Activated CD4-positive, alpha-beta T cell treated with anti-CD3 and anti-CD28 coated beads for 36 hours (primary cell): ENCODE measurements around the gene TRIM25. TPM values are rescaled to one million over a fixed set of nuclear protein-coding genes. Genes with fewer than 3 reads are reported as not detected.

Experiments used
- ATAC-seq: fragments of 200-7000 bp; cut with Tn5 transposase; one replicate; pipeline ENCODE4 v1.10.0; 2021; ENCODE audit warnings: mild to moderate bottlenecking, moderate library complexity
- CTCF ChIA-PET: fragments of 350-600 bp; sonication (Branson Sonifier 250); formaldehyde crosslinking; loops from one replicate; lab custom pipeline; 2021; ENCODE audit warnings: antibody characterized with exemption; lab: Charles Lee
- POLR2A ChIA-PET: fragments of 350-600 bp; sonication (Branson Sonifier 250); formaldehyde crosslinking; loops from one replicate; lab custom pipeline; 2021; ENCODE audit warnings: antibody characterized with exemption, inconsistent platforms; lab: Charles Lee
- DNase-seq: peaks from one replicate; pipeline ENCODE4 v3.0.0-alpha.2; 2020
- H3K27ac Mint-ChIP-seq: one replicate; pipeline ENCODE4 v1.8.0; 2021; ENCODE audit warnings: mixed read lengths
- H3K27me3 Mint-ChIP-seq: one replicate; pipeline ENCODE4 v1.8.0; 2021; ENCODE audit warnings: mixed read lengths
- H3K36me3 Mint-ChIP-seq: one replicate; pipeline ENCODE4 v1.8.0; 2021; ENCODE audit warnings: low read depth, mixed read lengths
- H3K4me1 Mint-ChIP-seq: one replicate; pipeline ENCODE4 v1.8.0; 2021; ENCODE audit warnings: mixed read lengths
- H3K4me3 Mint-ChIP-seq: one replicate; pipeline ENCODE4 v1.8.0; 2021; ENCODE audit warnings: mild to moderate bottlenecking, moderate library complexity, mixed read lengths
- H3K9me3 Mint-ChIP-seq: one replicate; pipeline ENCODE4 v1.8.0; 2021; ENCODE audit warnings: low read depth, mixed read lengths
- intact Hi-C, 2 experiments: fragments of 100-400 bp; cut with DNase I in 1 of 2; cut with micrococcal nuclease in 1 of 2; formaldehyde crosslinking; loops; one replicate each; pipeline versions ENCODE4 v1.14.2 to v1.15.1; 2022 to 2024; cut with DNase I, micrococcal nuclease
- total RNA-seq, 2 experiments: library from RNA; stranded (reverse); gene quantifications; one replicate each; pipeline ENCODE4 v1.2.3, GENCODE V29; 2021

Gene TRIM25, protein sequence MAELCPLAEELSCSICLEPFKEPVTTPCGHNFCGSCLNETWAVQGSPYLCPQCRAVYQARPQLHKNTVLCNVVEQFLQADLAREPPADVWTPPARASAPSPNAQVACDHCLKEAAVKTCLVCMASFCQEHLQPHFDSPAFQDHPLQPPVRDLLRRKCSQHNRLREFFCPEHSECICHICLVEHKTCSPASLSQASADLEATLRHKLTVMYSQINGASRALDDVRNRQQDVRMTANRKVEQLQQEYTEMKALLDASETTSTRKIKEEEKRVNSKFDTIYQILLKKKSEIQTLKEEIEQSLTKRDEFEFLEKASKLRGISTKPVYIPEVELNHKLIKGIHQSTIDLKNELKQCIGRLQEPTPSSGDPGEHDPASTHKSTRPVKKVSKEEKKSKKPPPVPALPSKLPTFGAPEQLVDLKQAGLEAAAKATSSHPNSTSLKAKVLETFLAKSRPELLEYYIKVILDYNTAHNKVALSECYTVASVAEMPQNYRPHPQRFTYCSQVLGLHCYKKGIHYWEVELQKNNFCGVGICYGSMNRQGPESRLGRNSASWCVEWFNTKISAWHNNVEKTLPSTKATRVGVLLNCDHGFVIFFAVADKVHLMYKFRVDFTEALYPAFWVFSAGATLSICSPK
- 100 to 1,000 TPM; 173 to 241 TPM for total RNA-seq

DNA sequence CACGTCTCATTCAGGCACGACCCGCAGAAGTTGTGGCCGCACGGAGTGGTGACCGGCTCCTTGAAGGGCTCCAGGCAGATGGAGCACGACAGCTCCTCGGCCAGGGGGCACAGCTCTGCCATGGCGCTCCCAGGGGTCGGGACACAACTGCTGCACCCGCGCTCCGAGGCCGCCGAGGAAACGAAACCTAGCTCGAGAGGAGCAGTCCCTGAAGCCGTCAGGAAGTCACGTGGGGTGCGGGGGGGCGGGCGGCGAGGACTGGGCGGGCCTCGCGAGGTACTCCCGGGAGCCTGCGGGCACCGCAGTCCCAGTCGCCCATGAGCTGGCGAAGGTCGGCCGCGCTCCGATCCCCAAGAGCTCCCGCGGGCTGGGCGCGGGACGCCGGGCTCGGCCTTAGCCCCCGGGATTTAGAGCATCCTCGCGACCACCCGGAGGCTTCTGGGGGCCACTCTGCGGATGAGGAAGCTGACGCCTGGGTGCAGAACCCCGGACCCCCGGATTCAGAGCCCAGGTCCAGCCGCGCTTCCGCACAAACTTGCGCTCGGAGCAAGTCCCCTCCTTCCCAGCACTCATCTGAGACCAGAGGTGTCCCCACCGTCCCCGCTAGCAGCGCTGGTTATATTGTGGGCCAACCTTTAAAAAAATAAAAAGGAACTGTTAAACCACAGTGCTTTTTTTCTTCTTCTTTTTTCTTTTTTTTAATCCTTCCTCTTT is at the start of gene TRIM25:
Gene TRIM25 (minus strand): TSS at position 183 of the 714 bp plus-strand sequence. CDS start 61 bp downstream, at position 122.
- Mint-ChIP-seq H3K4me1 (peaks cover 61% of the 10 kb centered on the region), H3K4me3 (peak within 1 kb of the TSS; percentile 90), H3K27me3 (no peaks in the 10 kb centered on the region), H3K36me3 (peaks cover 42% of the 10 kb centered on the region), H3K9me3 (peaks cover 7% of the 10 kb centered on the region), H3K27ac (peak within 1 kb of the TSS; percentile 95)
- ChIA-PET CTCF (interaction anchor here (0.5 to 1.5 kb wide), 7 partner anchors 9 to 79 kb away, joined by 3 to 6 read pairs (median 5); no protein-coding TSS in a partner anchor), POLR2A (interaction anchor here (0.8 to 1.4 kb wide), 4 partner anchors 9 to 127 kb away, joined by 3 to 6 read pairs (median 4); no protein-coding TSS in a partner anchor)
- DNase-seq (peak; percentile 97), ATAC-seq (peak; percentile 66)
- intact Hi-C loops, result loop anchor here in 1 of 2 experiments (1.0 to 5.0 kb wide), 5 partner anchors 26 to 322 kb away; partner anchors contain the start of genes COIL, DGKE, NOG and SCPEP1

DNA sequence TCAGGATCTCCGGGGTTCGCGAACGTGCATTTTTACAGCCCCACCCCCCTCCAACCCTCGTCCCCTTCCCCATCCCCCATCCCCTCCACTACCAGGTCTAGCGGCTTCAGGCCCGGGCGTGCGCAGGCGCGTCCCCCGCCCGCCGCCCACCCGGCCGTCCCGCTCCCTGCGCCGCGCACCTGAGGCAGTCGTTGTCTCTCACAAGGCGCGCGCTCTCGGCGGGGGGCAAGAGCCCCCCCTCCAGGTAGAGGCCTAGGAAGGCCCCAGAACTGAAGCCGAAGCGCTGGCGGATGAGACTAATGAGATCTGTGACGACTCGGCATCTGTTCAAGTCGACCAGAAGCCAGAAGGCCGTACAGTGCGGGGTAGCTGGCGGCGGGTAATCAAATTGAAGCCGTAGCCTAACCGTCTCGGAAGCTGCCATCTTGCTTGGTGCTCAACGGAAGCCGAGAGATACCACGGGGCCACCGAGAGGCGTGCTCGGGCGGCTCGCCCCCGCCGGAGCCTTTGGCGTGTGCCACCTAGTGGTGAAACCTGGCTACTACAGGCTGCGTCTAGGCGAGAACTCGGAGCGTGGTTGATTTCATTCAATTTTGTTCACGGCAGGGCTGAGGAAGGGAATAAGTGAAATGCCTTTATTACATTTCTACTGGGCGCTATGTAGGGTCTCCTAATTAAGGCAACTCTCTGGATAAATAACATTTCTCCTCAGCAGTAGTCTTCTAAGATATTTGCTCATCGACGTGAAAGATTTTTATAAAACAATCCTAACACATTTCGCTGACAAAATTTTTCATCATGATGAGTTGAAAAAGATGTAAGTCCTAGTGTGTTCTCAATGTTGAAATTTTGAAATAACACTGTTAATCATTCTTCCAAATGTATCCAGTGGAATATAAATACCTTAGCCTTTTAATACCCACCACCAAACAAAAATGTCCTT is 47.0 kb upstream of the TRIM25 start, which contains the start of gene COIL:
Gene COIL (minus strand): TSS at position 455 of the 943 bp plus-strand sequence. CDS start 31 bp downstream, at position 424.
- DNase-seq, result peak; percentile 97
- Mint-ChIP-seq H3K27ac (peak within 1 kb of the TSS; percentile 81), H3K4me3 (peak within 1 kb of the TSS; percentile 78), H3K36me3 (peaks cover 2% of the 10 kb centered on the region), H3K9me3 (no peaks in the 10 kb centered on the region), H3K27me3 (no peaks in the 10 kb centered on the region), H3K4me1 (peaks cover 23% of the 10 kb centered on the region)
- ChIA-PET CTCF (interaction anchor here (0.6 to 1.9 kb wide), 10 partner anchors 8 to 124 kb away, joined by 3 to 16 read pairs (median 4); no protein-coding TSS in a partner anchor), POLR2A (interaction anchor here (0.5 to 1.9 kb wide), 3 partner anchors 18 to 127 kb away, joined by 3 to 6 read pairs (median 3); partner anchors contain the start of genes C17orf67, DGKE and SCPEP1)
- intact Hi-C loops, result loop anchor here (1.0 to 5.0 kb wide), 9 partner anchors 17 to 369 kb away; partner anchors contain the start of genes C17orf67 (in 2 of the 2), SCPEP1 (in 2 of the 2), AKAP1 (in 1 of the 2) and DGKE (in 1 of the 2)
- peak; percentile 98 for ATAC-seq

DNA sequence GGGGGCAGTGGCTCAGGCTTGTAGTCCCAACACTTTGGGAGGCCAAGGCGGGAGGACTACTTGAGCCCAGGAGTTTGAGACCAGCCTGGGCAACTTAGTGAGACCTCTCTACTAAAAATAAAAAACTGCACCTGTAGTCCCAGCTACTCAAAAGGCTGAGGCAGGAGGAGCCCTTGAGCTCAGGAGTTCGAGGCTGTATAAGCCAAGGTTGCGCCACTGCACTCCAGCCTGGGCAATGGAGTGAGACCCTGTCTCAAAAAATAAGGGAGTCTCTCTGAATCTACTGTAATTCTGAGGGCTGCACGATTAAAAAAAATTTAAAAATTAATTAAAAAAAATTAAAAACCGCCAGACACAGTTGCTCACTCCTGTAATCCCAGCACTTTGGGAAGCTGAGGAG is 43.1 kb upstream of the TRIM25 start:
- ChIA-PET CTCF (interaction anchor here (1.0 kb wide), 1 partner anchor 362 kb away, joined by 6 read pairs; no protein-coding TSS in a partner anchor), POLR2A (no interaction called here)
- no peak for DNase-seq
- ATAC-seq, result no peak
- H3K27ac Mint-ChIP-seq, result no peak overlapping the region
- no peaks in the 10 kb centered on the region for H3K9me3 Mint-ChIP-seq
- peaks cover 2% of the 10 kb centered on the region for H3K36me3 Mint-ChIP-seq
- H3K27me3 Mint-ChIP-seq, result no peaks in the 10 kb centered on the region
- intact Hi-C loops, result no loop called here
- no peak overlapping the region for H3K4me3 Mint-ChIP-seq
- H3K4me1 Mint-ChIP-seq, result peaks cover 23% of the 10 kb centered on the region

DNA sequence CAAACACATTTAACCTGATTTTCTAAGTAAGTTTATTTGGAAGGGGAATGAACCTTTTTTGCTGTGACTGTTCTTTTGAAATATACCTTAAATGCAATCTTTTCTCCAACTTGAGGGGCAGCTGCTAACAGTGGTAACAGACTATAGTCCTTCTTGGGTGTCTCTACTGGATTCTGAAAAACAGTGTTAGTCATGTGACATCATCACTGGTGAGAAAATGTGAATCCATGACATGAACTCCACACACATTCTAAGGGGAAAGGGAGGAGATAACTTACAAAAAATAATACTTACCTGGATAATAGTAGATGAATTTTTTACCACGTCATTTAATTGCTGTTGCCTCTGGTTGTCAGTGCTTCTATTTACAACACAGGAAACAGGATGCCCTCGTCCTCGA is 35.7 kb upstream of the TRIM25 start:
- H3K36me3 Mint-ChIP-seq, result peaks cover 29% of the 10 kb centered on the region
- ChIA-PET POLR2A (no interaction called here), CTCF (interaction anchor here (1.1 to 1.2 kb wide), 3 partner anchors 9 to 130 kb away, joined by 3 to 4 read pairs (median 3); no protein-coding TSS in a partner anchor)
- no peak overlapping the region for H3K4me3 Mint-ChIP-seq
- no peaks in the 10 kb centered on the region for H3K4me1 Mint-ChIP-seq
- no peaks in the 10 kb centered on the region for H3K9me3 Mint-ChIP-seq
- intact Hi-C loops, result no loop called here
- DNase-seq (no peak), ATAC-seq (no peak)
- peak overlapping the region; percentile 5 for H3K27ac Mint-ChIP-seq
- no peaks in the 10 kb centered on the region for H3K27me3 Mint-ChIP-seq

DNA sequence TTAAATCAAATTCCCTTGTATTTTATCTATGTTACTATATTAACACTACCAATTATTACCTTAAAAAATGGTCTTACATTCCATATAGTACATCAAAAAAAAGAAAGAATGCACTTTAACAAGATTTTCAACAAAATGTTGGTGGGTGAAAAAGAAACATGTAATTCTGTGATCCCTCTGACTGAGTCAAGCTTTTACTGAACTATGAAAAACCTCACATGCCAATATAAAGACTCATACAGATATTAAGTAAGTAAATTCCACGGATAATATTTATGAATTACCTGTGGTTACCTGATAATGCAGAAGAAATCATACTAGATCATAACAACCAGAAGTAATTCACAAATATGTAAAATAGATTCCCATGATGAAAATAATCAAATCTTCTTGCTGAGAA is 34.6 kb upstream of the TRIM25 start:
- CTCF ChIA-PET, result interaction anchor here (1.1 to 1.2 kb wide), 2 partner anchors 8 to 9 kb away, joined by 3 to 4 read pairs; no protein-coding TSS in a partner anchor
- DNase-seq, result no peak
- Mint-ChIP-seq H3K36me3 (peaks cover 35% of the 10 kb centered on the region), H3K4me3 (no peak overlapping the region), H3K27ac (no peak overlapping the region), H3K4me1 (peaks cover 6% of the 10 kb centered on the region), H3K27me3 (no peaks in the 10 kb centered on the region), H3K9me3 (no peaks in the 10 kb centered on the region)
- ATAC-seq, result no peak
- POLR2A ChIA-PET, result no interaction called here
- intact Hi-C loops, result no loop called here

DNA sequence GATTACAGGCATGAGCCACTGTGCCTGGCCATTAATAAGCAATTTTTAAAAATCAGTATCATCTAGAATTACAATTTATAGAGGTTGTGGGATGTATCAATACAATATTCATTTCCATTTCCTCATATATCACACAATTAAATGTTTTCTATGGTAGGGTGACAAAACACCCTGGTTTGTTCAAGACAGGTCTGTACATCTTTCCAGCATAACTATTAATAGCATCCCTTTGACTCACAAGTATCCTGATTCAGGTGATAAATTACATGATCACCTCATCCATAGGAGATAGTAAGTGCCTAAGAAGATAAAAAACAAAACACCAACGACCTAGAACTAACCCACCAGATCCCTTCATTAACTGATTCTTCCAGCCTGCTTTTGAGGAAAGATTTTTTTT is 33.9 kb upstream of the TRIM25 start:
- H3K4me1 Mint-ChIP-seq, result peaks cover 9% of the 10 kb centered on the region
- peaks cover 41% of the 10 kb centered on the region for H3K36me3 Mint-ChIP-seq
- no peak overlapping the region for H3K27ac Mint-ChIP-seq
- ATAC-seq (no peak), DNase-seq (no peak)
- no peak overlapping the region for H3K4me3 Mint-ChIP-seq
- intact Hi-C loops, result no loop called here
- no peaks in the 10 kb centered on the region for H3K27me3 Mint-ChIP-seq
- H3K9me3 Mint-ChIP-seq, result no peaks in the 10 kb centered on the region
- ChIA-PET POLR2A (no interaction called here), CTCF (no interaction called here)

DNA sequence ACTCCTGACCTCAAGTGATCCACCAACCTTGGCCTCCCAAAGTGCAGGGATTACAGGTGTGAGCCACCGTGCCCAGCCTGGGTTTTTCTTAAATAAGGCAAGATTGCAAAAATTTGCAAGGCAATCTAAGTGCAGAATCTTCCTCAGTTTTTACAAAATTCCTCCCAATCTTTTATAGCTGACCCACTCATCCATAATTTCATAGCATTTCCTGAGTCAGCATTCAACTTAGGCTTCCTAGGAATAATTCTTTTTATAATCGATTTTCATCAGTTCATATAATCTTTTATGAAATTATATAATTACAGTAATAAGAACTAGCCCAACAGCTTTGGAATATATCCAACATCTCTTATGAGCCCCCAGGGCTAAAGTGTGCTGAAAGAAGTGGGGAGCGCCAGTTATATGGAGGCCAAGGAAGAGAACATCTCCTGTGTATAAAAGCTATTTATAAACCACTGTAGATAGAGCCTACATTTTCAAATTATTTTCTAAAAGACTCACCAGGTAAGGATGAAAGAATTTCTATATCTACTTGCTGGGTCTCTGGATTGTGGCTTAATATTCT is 32.2 kb upstream of the TRIM25 start:
- no peaks in the 10 kb centered on the region for H3K9me3 Mint-ChIP-seq
- H3K27ac Mint-ChIP-seq, result no peak overlapping the region
- H3K4me1 Mint-ChIP-seq, result peaks cover 9% of the 10 kb centered on the region
- intact Hi-C loops, result no loop called here
- no peak overlapping the region for H3K4me3 Mint-ChIP-seq
- no peaks in the 10 kb centered on the region for H3K27me3 Mint-ChIP-seq
- ATAC-seq, result no peak
- no peak for DNase-seq
- peaks cover 53% of the 10 kb centered on the region for H3K36me3 Mint-ChIP-seq
- ChIA-PET POLR2A (no interaction called here), CTCF (interaction anchor here (0.8 to 1.0 kb wide), 2 partner anchors 15 to 55 kb away, joined by 3 read pairs; partner anchors contain the start of gene COIL)

DNA sequence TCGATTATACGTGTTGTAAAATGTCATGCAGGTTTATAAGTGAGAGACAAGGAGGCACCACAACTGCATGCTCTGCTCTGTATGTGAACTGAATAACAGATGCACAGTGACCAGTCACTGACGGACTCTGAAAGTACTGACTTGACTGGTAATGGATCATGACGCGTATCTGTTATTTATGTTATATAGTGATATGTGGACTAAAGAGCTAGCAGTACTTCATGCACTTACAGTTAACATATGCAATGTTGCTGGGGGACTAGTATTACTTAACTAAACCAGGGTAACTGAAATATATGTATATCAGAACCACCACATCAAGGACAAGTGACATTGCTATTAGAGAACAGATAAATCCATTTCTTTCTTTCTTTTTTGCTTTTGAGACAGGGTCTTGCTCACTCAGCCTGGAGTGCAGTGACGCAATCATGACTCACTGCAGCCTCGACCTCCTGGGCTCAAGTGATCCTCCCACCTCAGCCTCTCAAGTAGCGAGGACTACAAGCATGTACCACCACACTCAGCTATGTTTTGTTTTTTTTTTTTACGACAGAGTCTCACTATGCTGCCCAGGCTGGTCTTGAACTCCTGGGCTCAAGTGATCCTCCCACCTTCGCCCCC is 29.8 kb upstream of the TRIM25 start:
- no peaks in the 10 kb centered on the region for H3K9me3 Mint-ChIP-seq
- H3K27me3 Mint-ChIP-seq, result no peaks in the 10 kb centered on the region
- peaks cover 9% of the 10 kb centered on the region for H3K4me1 Mint-ChIP-seq
- H3K4me3 Mint-ChIP-seq, result no peak overlapping the region
- intact Hi-C loops, result no loop called here
- peak; percentile 69 for ATAC-seq
- H3K27ac Mint-ChIP-seq, result peak overlapping the region; percentile 37
- CTCF ChIA-PET, result interaction anchor here (1.2 to 2.9 kb wide), 4 partner anchors 11 to 124 kb away, joined by 3 to 7 read pairs (median 4); no protein-coding TSS in a partner anchor
- H3K36me3 Mint-ChIP-seq, result peaks cover 48% of the 10 kb centered on the region
- POLR2A ChIA-PET, result interaction anchor here (0.8 to 1.2 kb wide), 2 partner anchors 8 to 109 kb away, joined by 3 read pairs; no protein-coding TSS in a partner anchor
- peak; percentile 51 for DNase-seq

DNA sequence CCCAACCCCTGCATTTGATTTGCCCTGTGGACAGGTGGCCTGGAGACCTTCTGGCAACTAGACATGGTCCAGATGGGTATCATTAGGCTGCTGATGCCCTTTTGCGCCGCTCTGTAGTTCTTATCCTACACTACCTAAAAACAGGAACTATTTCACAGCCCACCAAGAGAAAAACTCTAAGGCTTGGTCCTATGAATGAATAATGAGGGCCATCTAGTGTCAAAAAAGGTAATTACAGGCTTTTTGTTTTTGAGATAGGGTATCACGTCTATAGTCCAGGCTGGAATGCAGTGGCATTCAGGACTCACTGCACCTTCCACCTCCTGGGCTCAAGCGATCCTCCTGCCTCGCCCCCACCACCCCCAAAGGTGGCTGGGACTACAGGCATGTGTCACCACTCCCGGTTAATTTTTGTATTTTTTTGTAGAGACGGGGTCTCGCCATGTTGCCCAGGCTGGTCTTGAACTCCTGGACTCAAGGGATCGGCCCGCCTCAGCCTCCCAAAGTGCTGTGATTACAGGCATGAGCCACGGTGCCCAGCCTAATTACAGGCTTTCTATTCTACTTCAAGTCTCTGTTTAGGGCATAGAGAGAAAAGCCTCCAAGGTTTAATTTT is 26.1 kb upstream of the TRIM25 start:
- no peaks in the 10 kb centered on the region for H3K9me3 Mint-ChIP-seq
- no peak overlapping the region for H3K27ac Mint-ChIP-seq
- intact Hi-C loops, result loop anchor here (1.0 kb wide), 4 partner anchors 26 to 121 kb away; partner anchors contain the start of genes C17orf67 (in 1 of the 2) and TRIM25 (in 1 of the 2)
- no peak overlapping the region for H3K4me3 Mint-ChIP-seq
- ChIA-PET CTCF (interaction anchor here (0.5 to 1.4 kb wide), 33 partner anchors 8 to 126 kb away, joined by 3 to 15 read pairs (median 4); partner anchors contain the start of gene TRIM25), POLR2A (interaction anchor here (0.7 kb wide), 1 partner anchor 122 kb away, joined by 3 read pairs; no protein-coding TSS in a partner anchor)
- ATAC-seq (peak; percentile 64), DNase-seq (no peak)
- no peaks in the 10 kb centered on the region for H3K27me3 Mint-ChIP-seq
- H3K4me1 Mint-ChIP-seq, result peaks cover 22% of the 10 kb centered on the region
- peaks cover 57% of the 10 kb centered on the region for H3K36me3 Mint-ChIP-seq
